ENCODE data around the gene CSNK2A2.

CSNK2A2 gene

GRCh38 chr16:58138852-58139251 lies 59.1 kb downstream of the CSNK2A2 start:
- DNase-seq (ENCODE audit: low read depth, low spot score): no peak

- no peak for DNase-seq (ENCODE audit: low read depth, low spot score)
These were observed 60.3 kb downstream of the CSNK2A2 start for GRCh38 chr16:58137581-58137980.

DNA sequence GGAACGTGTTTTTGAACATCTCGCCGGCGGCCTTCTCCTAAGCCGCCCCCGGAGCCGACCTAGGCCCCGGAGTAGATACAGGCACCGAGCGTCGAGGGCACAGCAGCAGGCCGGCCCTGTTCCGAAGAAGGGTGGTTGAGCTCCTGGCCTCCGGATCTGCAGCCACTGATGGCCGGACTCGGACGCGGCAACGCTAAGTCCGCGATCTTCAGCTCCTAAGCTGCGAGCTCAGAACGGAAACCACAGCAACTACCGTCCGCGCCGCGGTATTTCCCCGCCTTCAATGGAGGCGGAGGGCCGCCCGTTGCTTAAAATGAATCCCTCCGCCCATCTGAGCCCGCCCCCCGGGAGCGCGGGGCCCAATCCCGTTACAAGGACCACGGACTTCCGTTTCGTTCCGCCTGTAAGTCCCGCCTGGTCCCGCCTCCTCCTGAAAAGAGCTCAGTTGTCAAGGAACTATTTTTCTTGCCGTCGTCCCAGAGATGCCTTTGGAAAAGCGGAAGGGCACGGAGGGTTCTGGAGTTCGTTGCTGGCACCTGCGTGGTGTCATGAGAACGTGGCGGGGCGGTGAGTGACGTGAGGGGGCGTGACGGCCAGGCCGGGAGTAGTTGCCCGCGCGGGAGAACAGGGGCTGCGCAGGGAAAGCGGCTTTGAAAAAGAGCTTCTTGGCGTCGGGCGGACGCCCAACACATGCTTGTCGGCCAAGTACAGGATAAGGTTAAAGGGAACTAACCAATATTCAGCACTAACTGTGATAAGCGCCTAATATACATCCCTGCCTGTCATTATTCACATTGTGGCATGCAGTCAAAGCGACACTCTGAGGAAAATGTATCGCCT lies 68.6 kb downstream of the CSNK2A2 start, which contains the start of gene CFAP20:
Gene CFAP20 (minus strand): TSS at position 285 of the 840 bp plus-strand sequence. CDS start 266 bp downstream, at position 19.
- DNase-seq (ENCODE audit: low read depth, low spot score): peak; percentile 92

DNA sequence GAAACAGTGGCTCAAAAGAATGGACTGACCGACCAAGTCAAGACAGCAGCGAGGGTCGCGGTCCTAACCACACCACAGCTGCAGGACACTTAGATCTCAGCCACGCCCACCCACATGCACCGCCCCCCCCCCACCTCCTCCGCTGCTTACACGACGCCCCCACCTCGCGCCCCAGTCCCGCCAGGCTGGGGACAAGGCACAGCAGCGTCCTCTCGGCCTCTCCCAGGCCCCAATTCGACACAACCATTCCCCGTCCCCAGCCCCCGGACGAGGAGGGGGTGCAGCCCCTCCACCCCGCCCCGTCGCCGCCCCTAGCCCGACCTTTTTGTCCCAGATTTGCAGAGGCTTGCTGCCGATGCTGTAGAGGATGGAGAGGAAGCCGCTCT lies 69.2 kb downstream of the CSNK2A2 start:
- DNase-seq (ENCODE audit: low read depth, low spot score): no peak

GRCh38 chr16:58128181-58128631 lies 69.7 kb downstream of the CSNK2A2 start:
- DNase-seq (ENCODE audit: low read depth, low spot score): no peak

DNA sequence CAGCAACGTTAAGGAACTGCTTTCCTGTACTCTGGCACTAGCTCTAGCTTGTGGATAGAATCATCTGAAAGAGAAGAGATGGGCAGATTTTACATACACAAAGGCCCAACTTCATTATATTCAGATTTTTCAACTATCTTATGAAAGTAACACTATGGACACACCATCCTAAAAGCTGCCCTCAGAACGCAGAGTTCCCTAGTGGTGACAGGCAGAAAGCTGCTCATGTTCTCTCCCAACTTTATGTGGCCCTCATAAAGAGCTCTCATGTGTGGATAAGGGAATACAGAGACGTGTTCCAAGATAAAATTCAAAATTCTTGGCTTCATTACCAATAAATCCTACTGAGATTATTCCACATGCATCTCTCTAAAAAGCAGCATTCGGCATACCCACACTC lies 70.3 kb downstream of the CSNK2A2 start:
- no peak for DNase-seq (ENCODE audit: low read depth, low spot score)

DNA sequence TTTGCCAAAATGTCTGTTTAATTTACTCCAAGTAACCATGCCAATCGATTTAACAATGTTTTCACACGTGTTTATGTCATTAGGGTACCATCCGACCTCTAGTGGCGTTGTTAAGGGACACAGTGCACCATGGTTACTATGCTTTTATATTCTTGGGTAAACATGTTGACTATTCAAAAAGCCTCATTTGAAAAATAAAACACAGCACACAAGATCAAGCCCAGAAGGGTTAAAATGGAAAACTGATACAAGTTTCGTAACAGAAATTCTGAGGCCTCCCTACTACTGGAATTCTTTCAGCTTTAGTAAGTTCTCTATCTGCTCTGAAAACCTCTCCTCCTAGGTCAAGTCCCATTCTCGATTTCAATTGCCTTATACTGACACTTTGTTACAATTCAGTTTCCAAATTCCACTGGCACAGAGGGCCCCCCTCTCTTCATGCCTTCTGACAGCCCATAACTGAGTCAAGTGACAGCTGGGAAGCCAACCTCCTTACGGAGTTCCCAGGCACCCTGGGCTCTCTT lies 70.8 kb downstream of the CSNK2A2 start:
- peak; percentile 25 for DNase-seq (ENCODE audit: low read depth, low spot score)

- no peak for DNase-seq (ENCODE audit: low read depth, low spot score)
These were observed 71.4 kb downstream of the CSNK2A2 start for GRCh38 chr16:58126451-58126961.

GRCh38 chr16:58125781-58126335 lies 72.0 kb downstream of the CSNK2A2 start:
- no peak for DNase-seq (ENCODE audit: low read depth, low spot score)

- no peak for DNase-seq (ENCODE audit: low read depth, low spot score)
These were observed 72.9 kb downstream of the CSNK2A2 start for GRCh38 chr16:58125041-58125440.

DNA sequence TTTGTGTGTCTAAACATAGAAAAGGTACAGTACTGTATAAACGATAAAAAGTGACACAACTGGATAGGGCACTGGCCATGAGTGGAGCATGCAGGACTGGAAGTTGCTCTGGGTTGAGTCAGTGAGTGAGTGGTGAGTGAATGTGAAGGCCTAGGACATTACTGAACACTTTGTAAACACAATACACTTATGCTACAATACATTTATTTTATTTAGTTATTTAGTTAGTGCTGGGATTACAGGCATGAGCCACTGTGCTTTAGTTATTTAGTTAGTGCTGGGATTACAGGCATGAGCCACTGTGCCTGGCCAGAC lies 73.3 kb downstream of the CSNK2A2 start:
- no peak for DNase-seq (ENCODE audit: low read depth, low spot score)

- DNase-seq (ENCODE audit: low read depth, low spot score): no peak
These were observed 73.9 kb downstream of the CSNK2A2 start for GRCh38 chr16:58123896-58124600.

GRCh38 chr16:58121132-58121531 lies 76.8 kb downstream of the CSNK2A2 start:
- no peak for DNase-seq (ENCODE audit: low read depth, low spot score)

DNA sequence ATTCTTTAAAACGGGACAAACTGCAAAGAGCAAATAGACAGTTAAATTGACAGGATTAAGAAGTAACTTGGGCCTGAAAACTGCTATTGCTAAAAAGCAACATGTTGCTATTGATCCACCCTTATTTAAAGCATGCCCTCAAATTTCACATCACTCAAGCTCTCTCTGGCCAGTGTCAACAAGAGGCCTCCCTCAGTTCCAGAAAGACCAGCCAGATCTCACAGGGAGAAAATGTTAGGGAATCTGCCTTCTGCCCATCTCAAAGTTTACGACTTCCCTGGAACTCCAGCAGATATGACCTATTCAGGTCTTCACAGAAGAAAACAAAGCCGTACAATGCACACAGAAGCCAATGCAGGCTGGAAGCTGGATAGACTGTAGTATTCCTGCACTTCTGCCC lies 77.7 kb downstream of the CSNK2A2 start:
- DNase-seq (ENCODE audit: low read depth, low spot score): no peak

DNA sequence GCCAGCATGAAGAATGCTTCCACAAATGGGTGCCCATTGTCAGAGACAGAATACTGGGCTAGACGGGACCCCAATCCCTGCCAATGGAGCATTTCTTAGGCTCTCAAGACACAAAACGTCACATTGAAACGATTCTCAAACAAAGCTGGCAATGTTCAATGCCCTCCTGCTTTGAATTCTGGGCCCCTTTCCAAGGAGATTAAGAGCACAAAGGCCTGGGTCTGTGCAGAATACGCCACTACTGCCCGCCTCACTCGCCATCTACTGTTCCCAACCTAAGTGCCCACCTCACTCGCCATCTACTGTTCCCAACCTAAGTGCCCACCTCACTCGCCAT lies 78.4 kb downstream of the CSNK2A2 start:
- DNase-seq (ENCODE audit: low read depth, low spot score): no peak

GRCh38 chr16:58118801-58119508 lies 79.0 kb downstream of the CSNK2A2 start:
- DNase-seq (ENCODE audit: low read depth, low spot score): no peak

- DNase-seq (ENCODE audit: low read depth, low spot score): no peak
These were observed 81.4 kb downstream of the CSNK2A2 start for GRCh38 chr16:58116529-58116928.

DNA sequence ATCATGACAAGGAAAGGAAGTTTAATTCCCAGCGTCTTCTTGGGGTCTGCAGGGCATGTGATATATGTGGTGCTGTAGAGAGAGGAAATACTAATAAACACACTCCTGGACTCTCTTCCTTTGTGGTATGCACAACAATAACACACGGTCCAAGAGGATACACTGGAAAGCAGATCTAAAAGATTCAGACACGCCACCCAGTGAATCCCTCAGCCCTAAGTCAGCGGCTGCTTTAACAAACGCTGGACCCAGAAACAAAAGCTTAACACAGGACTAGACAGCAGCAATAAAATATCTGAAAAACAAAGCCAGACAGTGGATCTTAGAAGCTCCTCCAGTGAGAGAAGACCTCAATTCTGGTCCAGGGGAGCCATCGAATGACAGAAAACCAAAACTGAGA lies 81.8 kb downstream of the CSNK2A2 start:
- DNase-seq (ENCODE audit: low read depth, low spot score): no peak

- no peak for DNase-seq (ENCODE audit: low read depth, low spot score)
These were observed 82.8 kb downstream of the CSNK2A2 start for GRCh38 chr16:58114827-58115825.

GRCh38 chr16:58111302-58111627 lies 86.6 kb downstream of the CSNK2A2 start:
- DNase-seq (ENCODE audit: low read depth, low spot score): no peak

Measured in activated CD4-positive, CD25-positive, alpha-beta regulatory T cell treated with anti-CD3 and anti-CD28 coated beads, Interleukin-2, amount 50 U/mL, for 16 hours (primary cell).